ENCODE measurements around the gene RPP38. TPM values are rescaled to one million over a fixed set of nuclear protein-coding genes. Genes with fewer than 3 reads are reported as not detected.

The RPP38 gene
- 34.1 to 38.1 TPM (median 35.3 TPM) in 5 replicates for total RNA-seq (2022; extraction: Qiagen RNA extraction)

GRCh38 chr10:15097011-15097812 is at the start of gene RPP38:
Gene RPP38 (plus strand): TSS chr10:15097355. CDS start chr10:15103315, 5,960 bp downstream.

GRCh38 chr10:15088428-15089261 is 8.5 kb upstream of the RPP38 start, which contains the start of gene ACBD7:
Gene ACBD7 (minus strand): TSS chr10:15088776. CDS start chr10:15088728, 48 bp downstream.

Other genes starting within 250 kb of the RPP38 start
- 19.1 to 27.5 TPM (median 20.3 TPM) in 5 replicates for gene SUV39H2, start 218.5 kb upstream of the RPP38 start, total RNA-seq (2022; extraction: Qiagen RNA extraction)
- gene DCLRE1C, start 143.3 kb upstream of the RPP38 start, total RNA-seq (2022; extraction: Qiagen RNA extraction) = 4.6 to 5.6 TPM (median 5.4 TPM) in 5 replicates
- 0.57 to 1.3 TPM (median 0.92 TPM) in 5 replicates for gene MEIG1, start 138.0 kb upstream of the RPP38 start, total RNA-seq (2022; extraction: Qiagen RNA extraction)
- gene OLAH, start 53.4 kb upstream of the RPP38 start, total RNA-seq (2022; extraction: Qiagen RNA extraction) = 0.06 to 0.20 TPM (median 0.12 TPM) in 5 replicates
- gene ACBD7, start 8.6 kb upstream of the RPP38 start, total RNA-seq (2022; extraction: Qiagen RNA extraction) = 0.72 to 1.1 TPM (median 0.80 TPM) in 5 replicates
- 21.1 to 27.2 TPM (median 24.2 TPM) in 5 replicates for gene NMT2, start 71.3 kb downstream of the RPP38 start, total RNA-seq (2022; extraction: Qiagen RNA extraction)